ENCODE data around the gene NEK8.

DNA sequence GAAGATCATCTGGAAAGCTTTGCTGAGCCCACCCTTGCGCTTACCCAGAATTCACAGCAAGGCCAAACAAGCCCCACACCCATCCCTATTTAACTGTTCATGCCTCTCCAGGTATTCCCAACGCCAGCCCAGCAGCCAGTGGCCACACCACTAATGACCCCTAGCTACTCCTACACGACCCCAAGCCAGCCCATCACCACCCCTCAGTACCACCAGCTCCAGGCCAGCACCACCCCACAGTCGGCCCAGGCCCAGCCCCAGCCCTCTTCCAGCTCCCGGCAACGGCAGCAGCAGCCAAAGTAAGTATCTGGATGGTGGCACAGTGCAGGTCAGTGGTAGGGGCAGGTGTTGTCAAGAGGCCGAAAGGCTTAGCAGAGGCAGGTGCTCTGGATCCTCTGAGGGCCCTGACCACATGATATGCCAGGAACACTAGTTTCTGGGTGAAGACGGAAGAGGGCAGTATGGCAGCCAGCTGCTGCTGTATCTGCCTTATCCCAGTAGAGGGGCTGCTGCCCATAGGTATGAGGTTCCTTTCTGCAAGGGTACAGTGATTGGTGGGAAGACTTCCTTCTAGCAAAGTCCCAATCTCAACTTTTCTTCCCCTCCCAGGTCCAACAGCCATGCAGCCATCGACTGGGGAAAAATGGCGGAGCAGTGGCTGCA lies 27.6 kb upstream of the NEK8 start:
- no peak for TF ChIP-seq EP300 (IDR thresholded peaks at IDR 0.05)
- TF ChIP-seq, protein P1, sequence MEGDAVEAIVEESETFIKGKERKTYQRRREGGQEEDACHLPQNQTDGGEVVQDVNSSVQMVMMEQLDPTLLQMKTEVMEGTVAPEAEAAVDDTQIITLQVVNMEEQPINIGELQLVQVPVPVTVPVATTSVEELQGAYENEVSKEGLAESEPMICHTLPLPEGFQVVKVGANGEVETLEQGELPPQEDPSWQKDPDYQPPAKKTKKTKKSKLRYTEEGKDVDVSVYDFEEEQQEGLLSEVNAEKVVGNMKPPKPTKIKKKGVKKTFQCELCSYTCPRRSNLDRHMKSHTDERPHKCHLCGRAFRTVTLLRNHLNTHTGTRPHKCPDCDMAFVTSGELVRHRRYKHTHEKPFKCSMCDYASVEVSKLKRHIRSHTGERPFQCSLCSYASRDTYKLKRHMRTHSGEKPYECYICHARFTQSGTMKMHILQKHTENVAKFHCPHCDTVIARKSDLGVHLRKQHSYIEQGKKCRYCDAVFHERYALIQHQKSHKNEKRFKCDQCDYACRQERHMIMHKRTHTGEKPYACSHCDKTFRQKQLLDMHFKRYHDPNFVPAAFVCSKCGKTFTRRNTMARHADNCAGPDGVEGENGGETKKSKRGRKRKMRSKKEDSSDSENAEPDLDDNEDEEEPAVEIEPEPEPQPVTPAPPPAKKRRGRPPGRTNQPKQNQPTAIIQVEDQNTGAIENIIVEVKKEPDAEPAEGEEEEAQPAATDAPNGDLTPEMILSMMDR (IDR thresholded peaks at IDR 0.05): no peak
- no peak for TF ChIP-seq POLR2AphosphoS5 (IDR thresholded peaks at IDR 0.05)
- no peak for TF ChIP-seq POLR2A (IDR thresholded peaks at IDR 0.05)
